ENCODE results near the gene MAGEE2.
"Not testable (repeated sequence)": the region's sequence is repeated elsewhere in the genome, so short reads cannot be mapped to it uniquely, and the experiment has no call there.

DNA sequence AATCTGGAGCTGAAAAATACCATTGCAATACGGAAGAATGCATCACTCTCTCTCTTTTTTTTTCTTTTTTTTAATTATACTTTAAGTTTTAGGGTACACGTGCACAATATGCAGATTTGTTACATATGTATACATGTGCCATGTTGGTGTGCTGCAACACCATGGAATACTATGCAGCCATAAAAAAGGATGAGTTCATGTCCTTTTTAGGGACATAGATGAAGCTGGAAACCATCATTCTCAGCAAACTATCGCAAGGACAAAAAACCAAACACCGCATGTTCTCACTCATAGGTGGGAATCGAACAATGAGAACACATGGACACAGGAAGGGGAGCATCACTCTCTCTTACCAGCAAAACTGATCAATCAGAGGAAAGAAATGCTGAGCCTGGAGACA lies 17.0 kb downstream of the MAGEE2 start:
- not testable (repeated sequence) for TF ChIP-seq CTCF (conservative IDR thresholded peaks at IDR 0.05 in 1 of 2, IDR thresholded peaks at IDR 0.05 in 1 of 2; ENCODE audit: low read depth in 1 of 2, low read length in 2 of 2); EZH2 (IDR thresholded peaks at IDR 0.05; ENCODE audit: low read length, missing control alignments)

Data from fibroblast of lung (primary cell).